Liver (tissue), 3 donors: Measurements from ENCODE around the gene LRP4.

Experiments used
- CTCF ChIP-seq: fragments of 150-350 bp; IDR thresholded peaks from 2 replicates; pipeline ENCODE4 v1.5.1; 2017; ENCODE audit warnings: improper control_type of control experiment, low read depth, low read length; ENCODE audit not compliant: missing input control
- EGR1 ChIP-seq, 2 donors: IDR thresholded peaks; 2 replicates each; pipeline ENCODE4 v1.6.1; 2016 to 2018; ENCODE audit warnings: antibody characterized with exemption in 2 of 2, low read depth in 2 of 2
- FOXA1 ChIP-seq: IDR thresholded peaks from 2 replicates; pipeline ENCODE4 v1.6.1; 2016; ENCODE audit warnings: antibody characterized with exemption
- GABPA ChIP-seq, 2 donors: IDR thresholded peaks in 1 of 2; conservative IDR thresholded peaks in 1 of 2; 2 replicates each; pipeline ENCODE4 v1.6.1; 2016; ENCODE audit warnings: antibody characterized with exemption in 2 of 2, mild to moderate bottlenecking in 1 of 2, moderate library complexity in 1 of 2
- JUND ChIP-seq, 2 donors: IDR thresholded peaks; 2 replicates each; pipeline ENCODE4 v1.6.1; 2016; ENCODE audit warnings: antibody characterized with exemption in 2 of 2
- MAX ChIP-seq: IDR thresholded peaks from 2 replicates; pipeline ENCODE4 v1.6.1; 2016; ENCODE audit warnings: antibody characterized with exemption
- RAD21 ChIP-seq, 2 donors: IDR thresholded peaks; 2 replicates each; pipeline ENCODE4 v1.6.1; 2016; ENCODE audit warnings: antibody characterized with exemption in 2 of 2, mild to moderate bottlenecking in 2 of 2
- REST ChIP-seq: IDR thresholded peaks from 2 replicates; pipeline ENCODE4 v1.6.1; 2016; ENCODE audit warnings: antibody characterized with exemption, mild to moderate bottlenecking
- RXRA ChIP-seq, 2 donors: IDR thresholded peaks; 2 replicates each; pipeline ENCODE4 v1.6.1; 2017 to 2018; ENCODE audit warnings: antibody characterized with exemption in 2 of 2, mild to moderate bottlenecking in 1 of 2
- TAF1 ChIP-seq: conservative IDR thresholded peaks from 2 replicates; pipeline ENCODE4 v1.6.1; 2016; ENCODE audit warnings: antibody characterized with exemption, mild to moderate bottlenecking
- YY1 ChIP-seq: IDR thresholded peaks from 2 replicates; pipeline ENCODE4 v1.6.1; 2016; ENCODE audit warnings: antibody characterized with exemption, mild to moderate bottlenecking
- ZBTB33 ChIP-seq: IDR thresholded peaks from 2 replicates; pipeline ENCODE4 v1.6.1; 2016; ENCODE audit warnings: antibody characterized with exemption
- donor health status: healthy.
- donor health status: healthy.

- TF ChIP-seq CTCF (no peak), GABPA (IDR thresholded peaks at IDR 0.05 in 1 of 2, conservative IDR thresholded peaks at IDR 0.05 in 1 of 2) (no peak), YY1 (no peak), RAD21 (IDR thresholded peaks at IDR 0.05) (peak in 1 of 2 donors; percentile 19), JUND (IDR thresholded peaks at IDR 0.05) (no peak), TAF1 (no peak), ZBTB33 (no peak), EGR1 (IDR thresholded peaks at IDR 0.05; ENCODE audit: low read depth in 2 of 2) (no peak), REST (no peak), FOXA1 (no peak), RXRA (IDR thresholded peaks at IDR 0.05) (no peak), MAX (no peak)
Observed at GRCh38 chr11:46896719-46897406, 21.5 kb downstream of the LRP4 start.
